Hepatocyte (in vitro differentiated cells): ENCODE data around the gene SASH3. TPM values are rescaled to one million over a fixed set of nuclear protein-coding genes. Genes with fewer than 3 reads are reported as not detected.

ENCODE experiments used
- DNase-seq: peaks from one replicate; pipeline ENCODE4 v3.0.0-alpha.2; 2016; ENCODE audit warnings: low spot score
- H2AFZ ChIP-seq: fragments of 200-600 bp; sonication (generic); 2 replicates; pipeline ENCODE4 v1.6.0; 2016; ENCODE audit warnings: antibody characterized with exemption, mild to moderate bottlenecking
- H3K27ac ChIP-seq: fragments of 200-600 bp; sonication (generic); 2 replicates; pipeline ENCODE4 v1.5.1; 2016; ENCODE audit warnings: mild to moderate bottlenecking
- H3K27me3 ChIP-seq: fragments of 200-600 bp; sonication (generic); 2 replicates; pipeline ENCODE4 v1.6.1; 2016
- H3K36me3 ChIP-seq: fragments of 200-600 bp; sonication (generic); replicated peaks from 2 replicates; pipeline ENCODE4 v1.5.1; 2016; ENCODE audit warnings: low read depth; ENCODE audit not compliant: insufficient read depth
- H3K4me1 ChIP-seq: fragments of 200-600 bp; sonication (generic); 2 replicates; pipeline ENCODE4 v1.5.1; 2016; ENCODE audit warnings: mild to moderate bottlenecking, moderate library complexity; ENCODE audit not compliant: insufficient read depth
- H3K4me2 ChIP-seq: fragments of 200-600 bp; sonication (generic); 2 replicates; pipeline ENCODE4 v1.6.0; 2016
- H3K4me3 ChIP-seq: fragments of 200-600 bp; sonication (generic); 2 replicates; pipeline ENCODE4 v1.5.1; 2016; ENCODE audit warnings: mild to moderate bottlenecking
- H3K79me2 ChIP-seq: fragments of 200-600 bp; sonication (generic); 2 replicates; pipeline ENCODE4 v1.6.0; 2017; ENCODE audit warnings: mild to moderate bottlenecking
- H3K9me2 ChIP-seq: fragments of 200-600 bp; sonication (generic); replicated peaks from 2 replicates; pipeline ENCODE4 v1.6.0; 2017; ENCODE audit warnings: mild to moderate bottlenecking; ENCODE audit not compliant: insufficient read depth
- H3K9me3 ChIP-seq: fragments of 200-600 bp; sonication (generic); 2 replicates; pipeline ENCODE4 v1.5.1; 2016; ENCODE audit warnings: low read depth, mild to moderate bottlenecking
- H4K20me1 ChIP-seq: fragments of 200-600 bp; sonication (generic); 2 replicates; pipeline ENCODE4 v1.6.0; 2016; ENCODE audit warnings: mild to moderate bottlenecking; ENCODE audit not compliant: insufficient read depth, poor library complexity, severe bottlenecking
- EZH2 ChIP-seq: fragments of 200-600 bp; sonication (generic); IDR thresholded peaks from 2 replicates; pipeline ENCODE4 v1.6.1; 2016; ENCODE audit warnings: antibody characterized with exemption, mild to moderate bottlenecking, borderline replicate concordance
- EZH2phosphoT487 ChIP-seq: fragments of 200-600 bp; sonication (generic); IDR thresholded peaks from one replicate; pipeline ENCODE4 v1.6.1; 2018; ENCODE audit warnings: antibody characterized with exemption, mild to moderate bottlenecking, low read depth, moderate library complexity; ENCODE audit not compliant: unreplicated experiment, severe bottlenecking
- WGBS: methylation state at CpG from one replicate; pipeline ENCODE4 v1.1.6; 2016; ENCODE audit warnings: low lambda C conversion rate; ENCODE audit errors: missing lambda C conversion rate; 5-methylcytosine and 5-hydroxymethylcytosine counted together
- polyA plus RNA-seq: library from polyadenylated mRNA; unstranded; fragments of >200 nt; fragmentation: Nextera tagmentation; extraction: Ambion mirVana; gene quantifications from 2 replicates; pipeline ENCODE4 v1.2.1, GENCODE V29; 2016
- total RNA-seq: library from RNA; depleted of rRNA; stranded (reverse); fragments of >200 nt; gene quantifications from 2 replicates; pipeline ENCODE4 v1.2.3, GENCODE V29; 2014
- TF ChIP-seq, protein P1 (sequence below): fragments of 200-600 bp; sonication (generic); IDR thresholded peaks from 2 replicates; pipeline ENCODE4 v1.5.1; 2016; ENCODE audit warnings: antibody characterized with exemption, mild to moderate bottlenecking; ENCODE audit not compliant: poor library complexity

SASH3 gene
- total and polyA plus RNA-seq, 2 experiments from 2014 or later, result 0.31 to 0.67 TPM

GRCh38 chrX:129736491-129736890 is 43.3 kb upstream of the SASH3 start:
- no peaks in the 10 kb centered on the region for H3K36me3 ChIP-seq
- H2AFZ ChIP-seq, result no peak overlapping the region
- H3K9me2 ChIP-seq, result no peaks in the 10 kb centered on the region
- no peak overlapping the region for H3K4me3 ChIP-seq
- H3K4me2 ChIP-seq, result no peak overlapping the region
- H3K9me3 ChIP-seq, result no peaks in the 10 kb centered on the region
- TF ChIP-seq, protein P1, sequence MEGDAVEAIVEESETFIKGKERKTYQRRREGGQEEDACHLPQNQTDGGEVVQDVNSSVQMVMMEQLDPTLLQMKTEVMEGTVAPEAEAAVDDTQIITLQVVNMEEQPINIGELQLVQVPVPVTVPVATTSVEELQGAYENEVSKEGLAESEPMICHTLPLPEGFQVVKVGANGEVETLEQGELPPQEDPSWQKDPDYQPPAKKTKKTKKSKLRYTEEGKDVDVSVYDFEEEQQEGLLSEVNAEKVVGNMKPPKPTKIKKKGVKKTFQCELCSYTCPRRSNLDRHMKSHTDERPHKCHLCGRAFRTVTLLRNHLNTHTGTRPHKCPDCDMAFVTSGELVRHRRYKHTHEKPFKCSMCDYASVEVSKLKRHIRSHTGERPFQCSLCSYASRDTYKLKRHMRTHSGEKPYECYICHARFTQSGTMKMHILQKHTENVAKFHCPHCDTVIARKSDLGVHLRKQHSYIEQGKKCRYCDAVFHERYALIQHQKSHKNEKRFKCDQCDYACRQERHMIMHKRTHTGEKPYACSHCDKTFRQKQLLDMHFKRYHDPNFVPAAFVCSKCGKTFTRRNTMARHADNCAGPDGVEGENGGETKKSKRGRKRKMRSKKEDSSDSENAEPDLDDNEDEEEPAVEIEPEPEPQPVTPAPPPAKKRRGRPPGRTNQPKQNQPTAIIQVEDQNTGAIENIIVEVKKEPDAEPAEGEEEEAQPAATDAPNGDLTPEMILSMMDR, result no peak
- TF ChIP-seq EZH2 (no peak), EZH2phosphoT487 (no peak)
- H4K20me1 ChIP-seq, result no peaks in the 10 kb centered on the region
- no peaks in the 10 kb centered on the region for H3K79me2 ChIP-seq
- peak; percentile 28 for DNase-seq
- peak overlapping the region; percentile 90 for H3K27ac ChIP-seq
- H3K4me1 ChIP-seq, result peaks cover 25% of the 10 kb centered on the region
- H3K27me3 ChIP-seq, result no peaks in the 10 kb centered on the region
- 53% methylated on average over 6 of the region's 6 CpGs for WGBS

DNA sequence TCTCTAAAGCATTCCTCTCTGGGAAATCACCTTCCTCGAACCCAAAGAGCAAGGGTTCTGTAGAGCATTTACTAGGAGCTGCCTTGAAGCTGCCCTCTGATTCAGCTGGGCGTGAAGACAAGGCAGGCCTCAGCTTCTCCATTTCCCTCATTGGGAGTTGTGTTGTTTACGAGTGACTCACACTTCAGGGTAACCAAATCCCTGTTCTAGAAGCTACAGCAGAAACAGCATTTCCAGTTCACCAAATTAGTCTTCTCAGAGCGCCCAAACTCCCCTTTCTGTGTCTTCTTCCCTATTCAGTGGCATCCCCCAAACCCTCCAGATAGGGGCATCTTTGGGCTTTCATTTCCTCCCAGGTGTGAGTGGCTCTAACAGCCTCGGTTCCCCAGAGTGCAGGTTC is 41.8 kb upstream of the SASH3 start:
- H2AFZ ChIP-seq, result no peak overlapping the region
- no peak for DNase-seq
- H4K20me1 ChIP-seq, result no peaks in the 10 kb centered on the region
- H3K4me1 ChIP-seq, result peaks cover 25% of the 10 kb centered on the region
- H3K9me2 ChIP-seq, result no peaks in the 10 kb centered on the region
- H3K27ac ChIP-seq, result peak overlapping the region; percentile 90
- no peak overlapping the region for H3K4me3 ChIP-seq
- no peaks in the 10 kb centered on the region for H3K27me3 ChIP-seq
- H3K36me3 ChIP-seq, result no peaks in the 10 kb centered on the region
- TF ChIP-seq EZH2 (no peak), EZH2phosphoT487 (no peak)
- TF ChIP-seq, protein P1, result no peak
- no peaks in the 10 kb centered on the region for H3K79me2 ChIP-seq
- H3K9me3 ChIP-seq, result no peaks in the 10 kb centered on the region
- peak overlapping the region; percentile 72 for H3K4me2 ChIP-seq
- 57% methylated on average over 5 of the region's 5 CpGs for WGBS

DNA sequence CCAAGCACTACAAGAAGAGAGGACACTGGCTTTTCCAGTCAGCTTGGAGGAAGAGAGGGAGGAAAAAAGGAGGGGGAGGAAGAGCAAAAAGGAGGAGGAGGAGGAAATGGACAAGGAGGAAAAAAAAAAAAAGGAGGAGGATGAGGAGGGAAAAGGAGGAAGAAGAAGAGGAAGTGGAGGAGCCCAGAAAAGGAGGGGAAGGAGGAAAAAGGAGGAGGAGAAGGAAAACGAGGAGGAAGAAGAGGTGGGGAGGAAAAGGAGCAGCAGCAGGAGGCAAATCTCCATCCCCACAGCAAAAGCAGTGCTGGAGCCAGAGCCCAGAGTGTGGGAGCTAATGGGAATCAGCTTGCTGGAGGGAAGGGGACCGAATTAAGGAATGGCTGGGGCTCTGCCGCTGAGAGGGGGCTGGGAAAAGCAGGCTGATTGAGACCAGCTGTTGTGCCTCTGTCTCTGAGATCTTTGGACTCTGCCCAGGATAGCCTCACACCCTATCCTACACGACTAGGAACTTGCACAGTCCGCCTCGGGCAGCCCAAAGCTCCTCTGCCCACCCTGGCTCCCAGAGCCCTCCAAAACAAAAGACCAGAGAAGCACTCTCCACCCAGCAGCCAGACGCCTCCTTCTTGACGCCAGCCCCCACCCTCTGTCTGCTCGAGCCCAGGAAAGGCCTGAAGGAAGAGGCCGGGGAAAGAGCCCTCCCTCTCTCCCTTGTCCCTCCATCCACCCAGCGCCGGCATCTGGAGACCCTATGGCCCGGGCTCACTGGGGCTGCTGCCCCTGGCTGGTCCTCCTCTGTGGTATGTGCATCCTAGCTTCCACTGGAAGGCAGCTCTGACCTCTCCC is 41.1 kb upstream of the SASH3 start, which contains the start of gene XPNPEP2:
XPNPEP2 (plus strand) TSS at position 514 of the 843 bp plus-strand sequence; CDS start at position 749, 235 bp downstream.
- Histone ChIP-seq H2AFZ (no peak within 1 kb of the TSS), H3K4me1 (peaks cover 25% of the 10 kb centered on the region), H4K20me1 (no peaks in the 10 kb centered on the region), H3K9me2 (no peaks in the 10 kb centered on the region), H3K79me2 (no peaks in the 10 kb centered on the region), H3K4me3 (no peak within 1 kb of the TSS), H3K4me2 (peak within 1 kb of the TSS; percentile 72), H3K27ac (peak within 1 kb of the TSS; percentile 90), H3K9me3 (no peaks in the 10 kb centered on the region), H3K36me3 (no peaks in the 10 kb centered on the region), H3K27me3 (no peaks in the 10 kb centered on the region)
- 38% methylated on average over 12 of the region's 13 CpGs for WGBS
- TF ChIP-seq EZH2phosphoT487 (no peak), EZH2 (no peak)
- TF ChIP-seq, protein P1, result no peak
- peak; percentile 66 for DNase-seq
